ENCODE measurements around the gene STRC.
"Not testable (repeated sequence)": the region's sequence is repeated elsewhere in the genome, so short reads cannot be mapped to it uniquely, and the experiment has no call there.

The STRC gene

DNA sequence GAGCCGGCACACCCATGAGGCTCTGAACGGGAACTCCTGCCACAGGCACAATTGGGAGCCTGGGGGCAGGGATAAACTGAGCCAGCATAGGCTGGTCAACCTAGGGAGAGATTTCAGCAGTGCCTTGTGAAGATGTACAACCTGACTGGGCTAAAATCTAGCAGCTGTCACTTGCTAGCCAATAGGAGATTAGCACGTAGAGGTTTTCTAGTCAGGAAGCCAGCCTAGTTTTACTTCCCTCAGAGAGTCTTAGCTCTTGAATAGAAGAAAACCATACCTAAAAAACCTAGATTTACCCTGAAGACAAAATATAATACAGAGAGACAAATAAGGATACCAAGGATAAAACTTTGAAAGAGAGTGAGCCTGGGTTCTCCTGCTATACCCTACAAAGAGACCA lies 55.8 kb downstream of the STRC start:
- DNase-seq: not testable (repeated sequence)

- no peak for DNase-seq
Observed at GRCh38 chr15:43552986-43553385, 65.6 kb downstream of the STRC start.

DNA sequence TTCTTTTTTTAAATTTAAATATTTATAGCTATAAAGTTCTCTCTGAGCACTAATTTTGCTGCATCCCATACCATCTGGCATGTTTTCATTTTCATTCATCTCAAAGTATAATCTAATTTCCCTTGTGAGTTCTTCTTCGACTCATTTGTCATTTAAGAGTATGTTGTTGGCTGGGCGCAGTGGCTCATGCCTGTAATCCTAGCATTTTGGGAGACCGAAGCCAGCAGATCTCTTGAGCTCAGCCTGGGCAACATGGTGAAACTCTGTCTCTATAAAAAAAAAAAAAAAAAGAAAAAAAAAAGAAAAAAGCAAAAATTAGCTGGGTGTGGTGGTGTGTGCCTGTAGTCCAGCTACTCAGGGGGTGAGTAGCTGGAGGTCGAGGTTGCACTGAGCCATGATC lies 66.3 kb downstream of the STRC start:
- DNase-seq: no peak

GRCh38 chr15:43550527-43551363 lies 67.9 kb downstream of the STRC start:
- no peak for DNase-seq
